OCI-LY3 (cell line): ENCODE measurements around the gene GID4.

ENCODE experiments used
- H2AFZ ChIP-seq: fragments of 200-600, 300-600 bp; shearing (Covaris generic); 2 replicates; pipeline ENCODE4 v1.6.0; 2014; ENCODE audit warnings: antibody characterized with exemption, low read depth, low read length
- H3K27ac ChIP-seq: fragments of 200-600, 300-600 bp; sonication (generic); 2 replicates; pipeline ENCODE4 v1.5.1; 2014; ENCODE audit warnings: mild to moderate bottlenecking, low read length, moderate library complexity, mixed read lengths
- H3K27me3 ChIP-seq: fragments of 200-600, 300-600 bp; sonication (generic); 2 replicates; pipeline ENCODE4 v1.6.1; 2014; ENCODE audit warnings: low read depth, low read length, mixed read lengths
- H3K36me3 ChIP-seq: fragments of 200-600, 300-600 bp; sonication (generic); replicated peaks from 2 replicates; pipeline ENCODE3; 2014; ENCODE audit warnings: low read depth, low read length, mixed read lengths
- H3K4me1 ChIP-seq: fragments of 300-600, 200-600 bp; sonication (generic); 2 replicates; pipeline ENCODE4 v1.6.1; 2014; ENCODE audit warnings: low read length, mixed read lengths
- H3K4me2 ChIP-seq: fragments of 200-600, 300-600 bp; sonication (generic); 2 replicates; pipeline ENCODE4 v1.6.1; 2014; ENCODE audit warnings: low read length, mixed read lengths
- H3K4me3 ChIP-seq: fragments of 300-600, 200-600 bp; sonication (generic); 2 replicates; pipeline ENCODE4 v1.5.1; 2014; ENCODE audit warnings: antibody characterized with exemption, mild to moderate bottlenecking, low read length, moderate library complexity
- H3K79me2 ChIP-seq: fragments of 300-600, 200-600 bp; shearing (Covaris generic); 2 replicates; pipeline ENCODE4 v1.6.1; 2014; ENCODE audit warnings: mild to moderate bottlenecking, low read length, mixed read lengths
- H3K9ac ChIP-seq: fragments of 300-600, 200-600 bp; shearing (Covaris generic); 2 replicates; pipeline ENCODE4 v1.6.0; 2014; ENCODE audit warnings: mild to moderate bottlenecking, low read length, moderate library complexity
- H3K9me3 ChIP-seq: fragments of 200-600, 300-600 bp; shearing (Covaris generic); 2 replicates; pipeline ENCODE4 v1.6.1; 2014; ENCODE audit warnings: low read length, mixed read lengths; ENCODE audit not compliant: insufficient read depth
- H4K20me1 ChIP-seq: fragments of 200-600, 300-600 bp; sonication (generic); 2 replicates; pipeline ENCODE4 v1.6.1; 2016; ENCODE audit warnings: low read length, mixed read lengths; ENCODE audit not compliant: insufficient read depth
- CTCF ChIP-seq: fragments of 200-600, 300-600 bp; sonication (generic); IDR thresholded peaks from 2 replicates; pipeline ENCODE4 v1.5.1; 2014; ENCODE audit warnings: antibody characterized with exemption, low read length, low read depth
- EZH2phosphoT487 ChIP-seq: fragments of 200-600 bp; shearing (Covaris generic); IDR thresholded peaks from 2 replicates; pipeline ENCODE4 v1.6.1; 2018; ENCODE audit warnings: antibody characterized with exemption, mixed run types, low read depth

Gene GID4

GRCh38 chr17:18033442-18034099, 5.6 kb upstream of the GID4 start:
- Histone ChIP-seq H3K4me1 (peaks cover 8% of the 10 kb centered on the region), H4K20me1 (no peaks in the 10 kb centered on the region), H2AFZ (no peak overlapping the region), H3K4me3 (no peak overlapping the region), H3K79me2 (peaks cover 20% of the 10 kb centered on the region), H3K4me2 (no peak overlapping the region), H3K27me3 (no peaks in the 10 kb centered on the region), H3K27ac (no peak overlapping the region), H3K9me3 (no peaks in the 10 kb centered on the region), H3K9ac (no peak overlapping the region), H3K36me3 (no peaks in the 10 kb centered on the region)
- TF ChIP-seq EZH2phosphoT487 (no peak), CTCF (peak; percentile 48)

GRCh38 chr17:18035704-18036103, 3.5 kb upstream of the GID4 start:
- Histone ChIP-seq H3K4me1 (peaks cover 11% of the 10 kb centered on the region), H3K27ac (no peak overlapping the region), H4K20me1 (no peaks in the 10 kb centered on the region), H3K9me3 (no peaks in the 10 kb centered on the region), H3K79me2 (peaks cover 32% of the 10 kb centered on the region), H3K4me3 (no peak overlapping the region), H3K27me3 (no peaks in the 10 kb centered on the region), H3K36me3 (no peaks in the 10 kb centered on the region), H3K9ac (no peak overlapping the region), H2AFZ (no peak overlapping the region), H3K4me2 (no peak overlapping the region)
- TF ChIP-seq CTCF (no peak), EZH2phosphoT487 (no peak)

- Histone ChIP-seq H3K27me3 (no peaks in the 10 kb centered on the region), H2AFZ (no peak overlapping the region), H3K79me2 (peaks cover 32% of the 10 kb centered on the region), H3K9me3 (no peaks in the 10 kb centered on the region), H3K36me3 (no peaks in the 10 kb centered on the region), H3K4me3 (peak overlapping the region; percentile 92), H3K9ac (no peak overlapping the region), H3K4me2 (peak overlapping the region; percentile 79), H4K20me1 (no peaks in the 10 kb centered on the region), H3K4me1 (peaks cover 11% of the 10 kb centered on the region), H3K27ac (no peak overlapping the region)
- TF ChIP-seq CTCF (no peak), EZH2phosphoT487 (no peak)
Measured at GRCh38 chr17:18037486-18037885, 1.7 kb upstream of the GID4 start.

- H3K27ac ChIP-seq, result peak overlapping the region; percentile 23
- H3K36me3 ChIP-seq, result no peaks in the 10 kb centered on the region
- peak overlapping the region; percentile 64 for H3K9ac ChIP-seq
- peaks cover 28% of the 10 kb centered on the region for H3K79me2 ChIP-seq
- TF ChIP-seq EZH2phosphoT487 (no peak), CTCF (no peak)
- peaks cover 11% of the 10 kb centered on the region for H3K4me1 ChIP-seq
- peak overlapping the region; percentile 92 for H3K4me3 ChIP-seq
- H3K27me3 ChIP-seq, result no peaks in the 10 kb centered on the region
- H2AFZ ChIP-seq, result no peak overlapping the region
- H3K4me2 ChIP-seq, result peak overlapping the region; percentile 79
- H3K9me3 ChIP-seq, result no peaks in the 10 kb centered on the region
- H4K20me1 ChIP-seq, result no peaks in the 10 kb centered on the region
Measured at GRCh38 chr17:18038149-18038850, 908 bp upstream of the GID4 start.
